GM12872 (cell line): ENCODE data around the gene GPATCH2L.

Experiments used
- TF ChIP-seq, protein P1 (sequence below): IDR thresholded peaks from 3 replicates; pipeline ENCODE4 v1.5.1; 2011; ENCODE audit warnings: low read depth, mild to moderate bottlenecking, low read length, moderate library complexity; ENCODE audit not compliant: insufficient read depth

The GPATCH2L gene

DNA sequence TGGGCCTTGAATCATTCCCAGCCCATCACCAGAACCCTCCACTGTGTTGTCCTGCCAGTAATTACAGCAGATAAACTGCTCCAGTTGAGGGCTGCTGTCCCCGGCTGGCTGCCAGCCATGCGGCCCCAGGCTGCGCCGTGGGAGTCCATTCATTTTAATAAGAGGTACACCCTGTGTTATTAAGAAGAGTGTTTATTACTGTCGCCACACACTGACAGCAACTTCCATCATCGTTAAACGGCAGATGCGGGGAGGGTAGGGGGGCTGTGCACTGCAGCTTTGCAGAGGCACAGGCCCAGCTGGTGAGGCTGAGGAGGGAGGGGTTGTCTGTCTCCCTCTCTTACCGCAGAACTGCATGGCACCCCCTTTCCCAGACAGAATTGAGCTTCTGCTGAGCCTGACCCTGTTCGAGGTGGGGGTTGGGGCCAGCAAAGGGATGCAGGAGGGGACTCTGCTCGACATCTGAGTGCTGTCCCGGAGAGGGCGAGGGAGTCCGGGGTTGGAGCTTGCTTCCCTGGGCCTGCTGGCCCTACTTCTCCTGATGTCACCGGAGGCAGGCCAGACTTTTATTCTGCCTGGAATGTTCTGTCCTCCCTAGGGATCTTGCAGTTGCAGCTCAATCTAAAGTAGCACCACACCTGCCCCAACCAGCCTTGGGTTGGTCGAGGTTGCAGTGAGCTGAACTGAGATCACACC is 33.8 kb upstream of the GPATCH2L start:
- TF ChIP-seq, protein P1, sequence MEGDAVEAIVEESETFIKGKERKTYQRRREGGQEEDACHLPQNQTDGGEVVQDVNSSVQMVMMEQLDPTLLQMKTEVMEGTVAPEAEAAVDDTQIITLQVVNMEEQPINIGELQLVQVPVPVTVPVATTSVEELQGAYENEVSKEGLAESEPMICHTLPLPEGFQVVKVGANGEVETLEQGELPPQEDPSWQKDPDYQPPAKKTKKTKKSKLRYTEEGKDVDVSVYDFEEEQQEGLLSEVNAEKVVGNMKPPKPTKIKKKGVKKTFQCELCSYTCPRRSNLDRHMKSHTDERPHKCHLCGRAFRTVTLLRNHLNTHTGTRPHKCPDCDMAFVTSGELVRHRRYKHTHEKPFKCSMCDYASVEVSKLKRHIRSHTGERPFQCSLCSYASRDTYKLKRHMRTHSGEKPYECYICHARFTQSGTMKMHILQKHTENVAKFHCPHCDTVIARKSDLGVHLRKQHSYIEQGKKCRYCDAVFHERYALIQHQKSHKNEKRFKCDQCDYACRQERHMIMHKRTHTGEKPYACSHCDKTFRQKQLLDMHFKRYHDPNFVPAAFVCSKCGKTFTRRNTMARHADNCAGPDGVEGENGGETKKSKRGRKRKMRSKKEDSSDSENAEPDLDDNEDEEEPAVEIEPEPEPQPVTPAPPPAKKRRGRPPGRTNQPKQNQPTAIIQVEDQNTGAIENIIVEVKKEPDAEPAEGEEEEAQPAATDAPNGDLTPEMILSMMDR = no peak

DNA sequence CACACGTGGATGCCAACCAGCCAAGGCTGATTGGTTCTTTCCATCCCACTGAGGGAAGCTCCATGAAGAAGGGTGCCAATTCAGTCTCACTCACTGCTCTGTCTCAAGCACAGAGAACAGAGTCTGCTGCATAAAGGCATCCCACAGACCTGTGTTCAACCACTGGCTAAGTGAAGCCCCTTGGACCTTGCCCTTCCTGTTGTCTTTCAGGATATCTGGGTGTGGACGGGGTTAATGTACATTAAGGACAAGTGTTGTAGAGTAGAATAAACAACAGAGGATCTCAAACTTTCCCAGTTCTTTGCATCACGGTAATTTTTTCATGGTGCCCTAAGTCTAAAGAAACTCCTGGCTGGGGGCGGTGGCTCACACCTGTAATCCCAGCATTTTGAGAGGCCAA is 33.1 kb upstream of the GPATCH2L start:
- TF ChIP-seq, protein P1 = no peak

DNA sequence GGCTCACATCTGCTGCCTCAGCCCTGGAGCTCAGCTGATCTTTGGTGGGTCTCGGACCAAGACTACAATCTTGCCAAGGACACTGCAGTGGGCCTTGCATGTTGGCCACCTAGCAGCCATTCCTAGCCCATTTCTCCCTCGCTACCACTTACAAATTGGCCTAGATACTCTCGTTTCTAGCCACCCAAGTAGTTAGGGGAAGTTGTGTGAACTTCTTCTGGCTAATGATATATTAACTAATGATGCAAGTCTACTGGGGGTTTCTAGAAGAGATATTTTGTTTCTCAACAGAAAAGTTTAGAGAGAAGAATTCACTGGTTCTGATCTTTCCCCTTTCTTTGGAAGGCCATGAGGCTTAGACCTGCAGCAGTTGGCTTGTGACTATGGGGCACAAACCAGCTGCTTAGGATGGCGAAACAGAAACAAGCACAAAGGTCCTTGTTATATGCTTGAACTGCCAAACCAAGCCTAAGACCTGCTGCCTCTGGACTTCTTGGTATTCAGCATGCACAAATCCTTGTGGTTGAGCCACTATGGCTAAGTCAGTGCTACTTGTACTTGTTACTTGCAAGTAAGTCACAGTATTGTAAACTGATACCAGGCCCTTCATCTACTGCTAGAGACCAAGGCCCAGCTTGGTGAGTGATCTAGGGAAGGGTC is 30.5 kb upstream of the GPATCH2L start:
- TF ChIP-seq, protein P1 = no peak

DNA sequence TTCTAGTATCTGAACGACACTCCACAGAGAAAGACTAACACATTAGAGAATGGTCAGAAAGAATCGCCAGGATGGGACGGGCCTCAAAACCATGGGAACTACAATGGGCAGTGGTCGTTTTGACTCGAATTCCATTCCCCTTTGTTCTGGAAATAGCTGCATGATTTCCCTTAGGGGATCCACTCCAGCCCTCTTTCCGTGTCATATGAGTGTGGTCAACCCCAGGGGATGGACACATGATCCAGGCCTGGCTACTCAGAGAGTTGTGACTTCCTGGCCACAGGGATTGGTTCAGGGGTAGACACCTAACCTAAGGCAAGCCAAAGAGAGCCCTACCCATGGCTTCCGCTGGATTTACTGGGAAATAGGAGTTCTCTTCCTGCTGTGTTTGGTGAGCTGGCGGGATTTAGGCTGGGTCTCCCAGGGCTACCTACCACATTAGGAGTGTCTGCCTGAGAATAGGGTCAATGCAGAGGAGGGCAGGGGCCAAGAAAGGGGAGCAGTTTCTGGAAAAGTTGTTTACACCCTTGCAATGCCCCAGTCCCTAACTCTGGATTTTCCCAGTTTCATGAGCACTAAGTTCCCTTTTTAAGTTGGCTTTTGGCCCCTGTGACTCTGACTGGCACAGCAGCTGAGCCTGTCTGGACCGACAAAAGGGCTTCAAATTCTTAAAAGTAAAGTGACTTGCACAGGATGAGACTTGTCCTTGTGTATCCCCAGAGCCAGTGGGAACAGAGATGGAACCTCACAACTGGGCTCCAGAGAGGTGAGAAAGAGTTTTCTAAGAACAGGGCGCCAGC is 28.1 kb upstream of the GPATCH2L start:
- TF ChIP-seq, protein P1 = no peak

DNA sequence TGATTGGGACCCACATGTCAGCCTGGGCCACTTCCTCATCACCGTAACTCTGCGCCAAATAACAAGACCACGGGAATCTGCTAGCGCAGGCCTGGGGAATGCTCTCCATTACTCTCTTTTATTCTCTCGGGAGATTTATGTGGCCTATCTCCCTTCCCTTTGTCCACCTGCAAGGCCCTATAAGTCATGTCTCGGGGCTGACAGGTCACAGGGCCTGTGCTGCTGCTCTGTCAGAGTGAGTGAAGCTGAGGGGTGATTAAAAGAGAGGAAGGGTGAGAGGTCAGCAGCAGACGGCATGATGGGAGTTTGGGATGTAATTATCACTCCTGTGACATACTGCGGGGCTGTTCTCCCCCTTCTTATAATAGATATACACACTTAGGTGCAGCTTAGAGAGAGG is 26.2 kb upstream of the GPATCH2L start:
- TF ChIP-seq, protein P1 = no peak

DNA sequence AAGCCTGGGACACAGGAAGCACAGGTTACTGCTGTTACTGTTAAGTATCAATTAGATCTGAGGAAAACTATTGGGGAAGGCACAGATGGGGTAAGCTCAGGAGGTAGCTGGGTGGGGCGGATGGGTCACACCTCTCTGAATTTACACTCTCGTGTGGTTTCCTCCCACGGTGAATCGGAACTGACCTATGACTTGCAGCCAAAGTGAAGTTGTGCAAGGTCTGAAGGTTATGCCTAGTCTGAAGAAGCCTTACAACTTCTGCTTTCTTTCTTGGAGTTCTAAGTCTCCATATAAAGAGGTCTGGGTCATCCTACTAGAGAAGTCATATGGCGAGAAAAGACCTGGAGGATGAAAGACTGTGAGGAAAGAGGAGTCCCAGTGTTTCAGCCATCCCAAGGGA is 25.6 kb upstream of the GPATCH2L start:
- TF ChIP-seq, protein P1 = no peak

DNA sequence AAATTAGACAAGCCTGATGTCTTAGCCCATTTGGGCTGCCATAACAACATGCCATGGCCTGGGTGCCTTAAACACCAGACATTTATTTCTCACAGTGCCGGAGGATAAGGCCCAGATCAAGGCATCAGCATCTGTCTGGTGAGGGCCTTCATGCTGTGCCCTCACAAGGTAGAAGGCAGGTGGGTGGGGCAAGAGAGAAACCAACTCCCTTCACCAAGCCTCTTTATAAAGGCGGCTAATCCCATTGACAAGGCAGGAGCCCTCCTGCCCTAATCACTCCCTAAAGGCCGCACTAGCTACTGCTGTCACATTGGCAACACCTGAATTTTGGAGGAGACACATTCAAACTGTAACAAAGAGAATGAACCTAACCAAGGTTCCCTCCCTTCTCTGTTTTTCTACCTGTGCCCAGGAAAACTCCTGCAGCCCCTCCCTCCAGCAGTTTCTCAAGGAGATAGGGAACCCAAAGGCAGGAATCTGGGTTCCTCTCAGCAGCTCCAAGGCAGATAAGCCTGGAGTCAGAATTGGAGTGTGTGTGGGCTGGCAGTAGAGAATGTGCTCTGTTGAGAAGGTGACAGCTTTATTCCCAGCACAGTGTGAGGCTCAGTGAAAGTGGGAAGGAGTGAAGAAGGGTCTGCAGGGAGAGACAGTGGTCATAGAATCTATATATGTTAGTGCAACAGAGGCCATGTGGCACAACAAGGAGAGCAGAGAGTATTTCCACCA is 21.7 kb upstream of the GPATCH2L start:
- TF ChIP-seq, protein P1 = no peak
